Sigmoid colon (tissue), 4 donors: ENCODE data around the gene HAGH.

Experiments used
- EP300 ChIP-seq, 4 donors: sonication (generic); formaldehyde crosslinking; IDR thresholded peaks; one replicate each; pipeline ENCODE4 v1.6.1; 2017; ENCODE audit warnings: antibody characterized with exemption in 4 of 4
- POLR2A ChIP-seq, 2 donors: fragments of 450-650 bp; IDR thresholded peaks; one replicate each; pipeline ENCODE4 v1.6.1; 2016; ENCODE audit warnings: antibody characterized with exemption in 2 of 2, mild to moderate bottlenecking in 2 of 2, moderate library complexity in 2 of 2
- POLR2AphosphoS5 ChIP-seq, 4 donors: sonication (generic); formaldehyde crosslinking; IDR thresholded peaks; one replicate each; pipeline ENCODE4 v1.6.1; 2017; ENCODE audit warnings: antibody characterized with exemption in 4 of 4
- TF ChIP-seq, protein P1 (sequence below), 4 experiments: fragments of 450-650 bp in 3 of 4; fragments of 200-600 bp in 1 of 4; IDR thresholded peaks; one replicate each; pipeline ENCODE4 v1.5.1; 2016 to 2019; ENCODE audit warnings: antibody characterized with exemption in 4 of 4, mild to moderate bottlenecking in 3 of 4, moderate library complexity in 2 of 4

DNA sequence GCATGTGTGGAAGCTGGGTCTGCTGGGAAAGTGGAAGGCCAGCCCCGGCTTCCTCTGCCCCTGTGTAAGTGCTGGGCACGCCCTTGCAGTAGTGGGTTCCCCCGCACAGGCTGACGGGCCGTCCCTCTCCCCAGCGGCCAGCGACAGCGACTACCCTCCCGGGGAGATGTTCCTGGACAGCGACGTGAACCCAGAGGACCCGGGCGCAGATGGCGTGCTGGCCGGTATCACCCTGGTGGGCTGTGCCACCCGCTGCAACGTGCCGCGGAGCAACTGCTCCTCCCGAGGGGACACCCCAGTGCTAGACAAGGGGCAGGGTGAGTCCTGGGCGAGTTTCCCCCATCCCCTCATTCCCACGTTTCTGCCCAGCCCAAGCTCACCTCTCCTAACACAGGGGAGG is 60.8 kb downstream of the HAGH start:
- TF ChIP-seq, protein P1, sequence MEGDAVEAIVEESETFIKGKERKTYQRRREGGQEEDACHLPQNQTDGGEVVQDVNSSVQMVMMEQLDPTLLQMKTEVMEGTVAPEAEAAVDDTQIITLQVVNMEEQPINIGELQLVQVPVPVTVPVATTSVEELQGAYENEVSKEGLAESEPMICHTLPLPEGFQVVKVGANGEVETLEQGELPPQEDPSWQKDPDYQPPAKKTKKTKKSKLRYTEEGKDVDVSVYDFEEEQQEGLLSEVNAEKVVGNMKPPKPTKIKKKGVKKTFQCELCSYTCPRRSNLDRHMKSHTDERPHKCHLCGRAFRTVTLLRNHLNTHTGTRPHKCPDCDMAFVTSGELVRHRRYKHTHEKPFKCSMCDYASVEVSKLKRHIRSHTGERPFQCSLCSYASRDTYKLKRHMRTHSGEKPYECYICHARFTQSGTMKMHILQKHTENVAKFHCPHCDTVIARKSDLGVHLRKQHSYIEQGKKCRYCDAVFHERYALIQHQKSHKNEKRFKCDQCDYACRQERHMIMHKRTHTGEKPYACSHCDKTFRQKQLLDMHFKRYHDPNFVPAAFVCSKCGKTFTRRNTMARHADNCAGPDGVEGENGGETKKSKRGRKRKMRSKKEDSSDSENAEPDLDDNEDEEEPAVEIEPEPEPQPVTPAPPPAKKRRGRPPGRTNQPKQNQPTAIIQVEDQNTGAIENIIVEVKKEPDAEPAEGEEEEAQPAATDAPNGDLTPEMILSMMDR (IDR thresholded peaks at IDR 0.05), result no peak
- TF ChIP-seq POLR2AphosphoS5 (IDR thresholded peaks at IDR 0.05), result no peak
- no peak for TF ChIP-seq POLR2A (IDR thresholded peaks at IDR 0.05)
- no peak for TF ChIP-seq EP300 (IDR thresholded peaks at IDR 0.05)
